GM21737 (cell line): Measurements from ENCODE around the gene COX10.
"Not testable (repeated sequence)": the region's sequence is repeated elsewhere in the genome, so short reads cannot be mapped to it uniquely, and the experiment has no call there.

ENCODE experiments used
- ATAC-seq: cut with Tn5 transposase; IDR thresholded peaks from one replicate; pipeline ENCODE4 v1.9.1; 2021; ENCODE audit warnings: mild to moderate bottlenecking, moderate library complexity; ENCODE audit not compliant: unreplicated experiment

COX10 gene

GRCh38 chr17:14169287-14169686, 100.0 kb downstream of the COX10 start:
- no peak for ATAC-seq

- ATAC-seq = no peak
Measured at GRCh38 chr17:14169901-14170300, 100.6 kb downstream of the COX10 start.

GRCh38 chr17:14176989-14177388, 107.7 kb downstream of the COX10 start:
- not testable (repeated sequence) for ATAC-seq

GRCh38 chr17:14177801-14178200, 108.5 kb downstream of the COX10 start:
- not testable (repeated sequence) for ATAC-seq

- not testable (repeated sequence) for ATAC-seq
Measured at GRCh38 chr17:14179951-14180350, 110.6 kb downstream of the COX10 start.

- not testable (repeated sequence) for ATAC-seq
Measured at GRCh38 chr17:14182084-14182483, 112.8 kb downstream of the COX10 start.

GRCh38 chr17:14184536-14184935, 115.2 kb downstream of the COX10 start:
- ATAC-seq = not testable (repeated sequence)

GRCh38 chr17:14186443-14186842, 117.1 kb downstream of the COX10 start:
- not testable (repeated sequence) for ATAC-seq

- not testable (repeated sequence) for ATAC-seq
Measured at GRCh38 chr17:14190774-14191173, 121.5 kb downstream of the COX10 start.

- ATAC-seq = not testable (repeated sequence)
Measured at GRCh38 chr17:14191469-14191868, 122.2 kb downstream of the COX10 start.

GRCh38 chr17:14192039-14192438, 122.7 kb downstream of the COX10 start:
- ATAC-seq = not testable (repeated sequence)

- ATAC-seq = not testable (repeated sequence)
Measured at GRCh38 chr17:14192636-14193344, 123.5 kb downstream of the COX10 start.

GRCh38 chr17:14196377-14196997, 127.2 kb downstream of the COX10 start:
- ATAC-seq = no peak

GRCh38 chr17:14197057-14197456, 127.8 kb downstream of the COX10 start:
- ATAC-seq = no peak

GRCh38 chr17:14197586-14197985, 128.3 kb downstream of the COX10 start:
- ATAC-seq = no peak

- ATAC-seq = no peak
Measured at GRCh38 chr17:14198013-14198412, 128.7 kb downstream of the COX10 start.

GRCh38 chr17:14198575-14198974, 129.3 kb downstream of the COX10 start:
- ATAC-seq = no peak

GRCh38 chr17:14199601-14200000, 130.3 kb downstream of the COX10 start:
- no peak for ATAC-seq

- no peak for ATAC-seq
Measured at GRCh38 chr17:14200354-14200753, 131.1 kb downstream of the COX10 start.

- no peak for ATAC-seq
Measured at GRCh38 chr17:14201021-14201987, 132.0 kb downstream of the COX10 start.

GRCh38 chr17:14201988-14202380, 132.7 kb downstream of the COX10 start:
- no peak for ATAC-seq
